Thoracic aorta (tissue), 2 donors: ENCODE measurements around the gene XRCC4. TPM values are rescaled to one million over a fixed set of nuclear protein-coding genes. Genes with fewer than 3 reads are reported as not detected.

Experiments used
- ATAC-seq: fragments of 150-250 bp; one replicate; pipeline ENCODE4 v1.8.0; 2017; ENCODE audit warnings: low read depth; ENCODE audit not compliant: insufficient number of reproducible peaks, low FRiP score
- DNase-seq: peaks from one replicate; pipeline ENCODE4 v3.0.0-alpha.2; 2020; ENCODE audit warnings: low spot score
- H3K27ac ChIP-seq, 2 donors: fragments of 200-600 bp; sonication (generic); 1 replicate in 1 of 2; 2 replicates in 1 of 2; pipeline ENCODE4 v1.5.1; 2016; ENCODE audit warnings: mild to moderate bottlenecking in 2 of 2, moderate library complexity in 2 of 2
- H3K27me3 ChIP-seq: fragments of 200-600 bp; sonication (generic); replicated peaks from 2 replicates; pipeline ENCODE4 v1.6.0; 2016; ENCODE audit warnings: mild to moderate bottlenecking; ENCODE audit not compliant: insufficient read depth
- H3K36me3 ChIP-seq: fragments of 200-600 bp; sonication (generic); one replicate; pipeline ENCODE4 v1.5.1; 2016
- H3K4me1 ChIP-seq, 2 donors: fragments of 200-600 bp; sonication (generic); 1 replicate in 1 of 2; 2 replicates in 1 of 2; pipeline versions ENCODE4 v1.5.1 to v1.6.0; 2016; ENCODE audit warnings: low read depth in 2 of 2, mild to moderate bottlenecking in 1 of 2; ENCODE audit not compliant: control insufficient read depth in 1 of 2
- H3K4me3 ChIP-seq: fragments of 200-600 bp; sonication (generic); 2 replicates; pipeline ENCODE4 v1.5.1; 2016; ENCODE audit warnings: mild to moderate bottlenecking
- H3K9me3 ChIP-seq: fragments of 200-600 bp; sonication (generic); 2 replicates; pipeline ENCODE4 v1.5.1; 2016
- CTCF ChIP-seq: fragments of 200-600 bp; sonication (generic); IDR thresholded peaks from one replicate; pipeline ENCODE4 v1.5.1; 2019; ENCODE audit warnings: antibody characterized with exemption
- total RNA-seq, 2 donors: library from RNA; depleted of rRNA; stranded (reverse); fragments of >200 nt; gene quantifications; one replicate each; pipeline versions ENCODE4 v1.1.0 to v1.2.3, GENCODE V29; 2016

Gene XRCC4
- total RNA-seq, 2 donors from 2014 or later, result 7.8 to 11.1 TPM

- no peak for ATAC-seq
- DNase-seq, result no peak
- no peak overlapping the region for H3K4me3 ChIP-seq
- H3K27me3 ChIP-seq, result no peaks in the 10 kb centered on the region
- H3K4me1 ChIP-seq, result no peaks in the 10 kb centered on the region
- no peak for TF ChIP-seq CTCF
- no peaks in the 10 kb centered on the region for H3K9me3 ChIP-seq
- H3K36me3 ChIP-seq, result no peaks in the 10 kb centered on the region
- no peak overlapping the region for H3K27ac ChIP-seq
Observed at GRCh38 chr5:83126501-83126900, 49.2 kb downstream of the XRCC4 start.

GRCh38 chr5:83133797-83134196, 56.5 kb downstream of the XRCC4 start:
- Histone ChIP-seq H3K4me3 (no peak overlapping the region), H3K9me3 (no peaks in the 10 kb centered on the region), H3K27me3 (no peaks in the 10 kb centered on the region), H3K4me1 (no peaks in the 10 kb centered on the region), H3K36me3 (no peaks in the 10 kb centered on the region), H3K27ac (no peak overlapping the region)
- TF ChIP-seq CTCF, result no peak
- ATAC-seq (no peak), DNase-seq (no peak)

- Histone ChIP-seq H3K36me3 (no peaks in the 10 kb centered on the region), H3K27ac (no peak overlapping the region), H3K4me3 (no peak overlapping the region), H3K27me3 (no peaks in the 10 kb centered on the region), H3K9me3 (no peaks in the 10 kb centered on the region), H3K4me1 (peaks cover 0 to 12% of the 10 kb centered on the region in 2 donors)
- no peak for ATAC-seq
- TF ChIP-seq CTCF, result no peak
- no peak for DNase-seq
Observed at GRCh38 chr5:83142526-83142925, 65.2 kb downstream of the XRCC4 start.

GRCh38 chr5:83145241-83145640, 67.9 kb downstream of the XRCC4 start:
- Histone ChIP-seq H3K27ac (no peak overlapping the region), H3K9me3 (no peaks in the 10 kb centered on the region), H3K27me3 (no peaks in the 10 kb centered on the region), H3K36me3 (no peaks in the 10 kb centered on the region), H3K4me1 (peaks cover 0 to 12% of the 10 kb centered on the region in 2 donors), H3K4me3 (no peak overlapping the region)
- ATAC-seq (no peak), DNase-seq (no peak)
- no peak for TF ChIP-seq CTCF

- no peak for TF ChIP-seq CTCF
- Histone ChIP-seq H3K4me3 (no peak overlapping the region), H3K36me3 (no peaks in the 10 kb centered on the region), H3K4me1 (peaks cover 0 to 12% of the 10 kb centered on the region in 2 donors), H3K27ac (peak overlapping the region in 1 of 2 donors; percentile 39), H3K9me3 (no peaks in the 10 kb centered on the region), H3K27me3 (no peaks in the 10 kb centered on the region)
- no peak for ATAC-seq
- no peak for DNase-seq
Observed at GRCh38 chr5:83145882-83146331, 68.6 kb downstream of the XRCC4 start.
